ENCODE data around the gene GATD1. TPM values are rescaled to one million over a fixed set of nuclear protein-coding genes. Genes with fewer than 3 reads are reported as not detected.

Gene GATD1
- total and polyA plus RNA-seq, 2 experiments from 2014 or later, result 39.3 to 51.0 TPM

DNA sequence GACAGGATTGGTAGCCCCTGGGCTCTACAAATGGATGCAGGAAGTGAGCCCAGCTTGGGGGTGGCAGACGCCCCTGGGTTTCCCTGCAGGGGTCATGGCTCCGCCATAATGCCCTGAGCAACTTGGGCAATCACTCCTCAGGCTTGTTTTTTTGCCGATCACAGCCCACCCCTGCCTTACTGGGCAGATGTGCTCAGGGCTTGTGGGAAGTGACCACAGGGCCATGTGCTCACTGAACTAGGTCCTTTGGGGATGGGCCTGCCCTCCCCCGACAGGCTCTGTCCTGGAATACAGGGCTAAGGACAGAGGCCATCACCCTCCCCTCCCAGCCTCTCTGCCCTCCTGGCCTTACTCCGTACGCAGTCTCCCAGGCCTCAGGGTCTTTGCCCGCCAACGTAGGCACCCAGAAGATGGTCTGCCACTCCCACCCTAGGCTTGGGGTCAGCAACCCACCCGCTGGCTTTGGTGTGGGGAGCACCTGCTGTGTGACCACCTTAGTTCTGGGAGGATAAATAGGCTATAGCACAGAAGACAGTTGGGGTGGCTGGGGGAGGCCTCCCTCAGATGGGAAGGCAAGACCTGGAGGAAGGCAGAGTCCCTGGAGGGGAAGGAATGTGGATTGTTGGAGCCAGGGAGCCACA, 36.3 kb upstream of the GATD1 start:
- Histone ChIP-seq H3F3A (replicated peaks; ENCODE audit: low read depth) (peaks cover 47% of the 10 kb centered on the region), H3K4me2 (no peak overlapping the region), H2AFZ (no peak overlapping the region), H3K27ac (ENCODE audit: low read depth) (peak overlapping the region; percentile 94), H3K27me3 (ENCODE audit: insufficient read depth) (no peaks in the 10 kb centered on the region), H3K4me3 (no peak overlapping the region), H3K79me2 (replicated peaks; ENCODE audit: insufficient read depth) (peaks cover 25% of the 10 kb centered on the region), H3K36me3 (ENCODE audit: insufficient read depth) (peaks cover 22% of the 10 kb centered on the region), H4K20me1 (replicated peaks; ENCODE audit: insufficient read depth) (peaks cover 20% of the 10 kb centered on the region), H3K9me2 (ENCODE audit: insufficient read depth) (no peaks in the 10 kb centered on the region), H3K4me1 (ENCODE audit: insufficient read depth) (peaks cover 17% of the 10 kb centered on the region)
- DNase-seq (ENCODE audit: low spot score) (no peak), ATAC-seq (no peak; the same call in 2 of the 3 replicates)
- Mint-ChIP-seq H3K36me3 (ENCODE audit: low read depth) (peaks cover 46% of the 10 kb centered on the region), H3K4me1 (peaks cover 22% of the 10 kb centered on the region), H3K27me3 (ENCODE audit: insufficient read depth, low read depth, poor library complexity) (peaks cover 34% of the 10 kb centered on the region), H3K9me3 (peaks cover 5% of the 10 kb centered on the region; the same call in 1 of the 3 replicates), H3K27ac (peak overlapping the region; percentile 85; the same call in 1 of the 2 replicates), H3K4me3 (no peak overlapping the region)
- TF ChIP-seq, protein P1, sequence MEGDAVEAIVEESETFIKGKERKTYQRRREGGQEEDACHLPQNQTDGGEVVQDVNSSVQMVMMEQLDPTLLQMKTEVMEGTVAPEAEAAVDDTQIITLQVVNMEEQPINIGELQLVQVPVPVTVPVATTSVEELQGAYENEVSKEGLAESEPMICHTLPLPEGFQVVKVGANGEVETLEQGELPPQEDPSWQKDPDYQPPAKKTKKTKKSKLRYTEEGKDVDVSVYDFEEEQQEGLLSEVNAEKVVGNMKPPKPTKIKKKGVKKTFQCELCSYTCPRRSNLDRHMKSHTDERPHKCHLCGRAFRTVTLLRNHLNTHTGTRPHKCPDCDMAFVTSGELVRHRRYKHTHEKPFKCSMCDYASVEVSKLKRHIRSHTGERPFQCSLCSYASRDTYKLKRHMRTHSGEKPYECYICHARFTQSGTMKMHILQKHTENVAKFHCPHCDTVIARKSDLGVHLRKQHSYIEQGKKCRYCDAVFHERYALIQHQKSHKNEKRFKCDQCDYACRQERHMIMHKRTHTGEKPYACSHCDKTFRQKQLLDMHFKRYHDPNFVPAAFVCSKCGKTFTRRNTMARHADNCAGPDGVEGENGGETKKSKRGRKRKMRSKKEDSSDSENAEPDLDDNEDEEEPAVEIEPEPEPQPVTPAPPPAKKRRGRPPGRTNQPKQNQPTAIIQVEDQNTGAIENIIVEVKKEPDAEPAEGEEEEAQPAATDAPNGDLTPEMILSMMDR (conservative IDR thresholded peaks at IDR 0.05; ENCODE audit: low read depth in 2 of 2), result no peak
- TF ChIP-seq POLR2AphosphoS5 (IDR thresholded peaks at IDR 0.05; ENCODE audit: low read depth), result no peak; the same call in none of the 2 replicates
- no peak for TF ChIP-seq EZH2phosphoT487 (IDR thresholded peaks at IDR 0.05; ENCODE audit: unreplicated experiment)
- no peak for TF ChIP-seq STAT1 (IDR thresholded peaks at IDR 0.05; ENCODE audit: unreplicated experiment)
- TF ChIP-seq ZNF114 (CRISPR knock-in tag; IDR thresholded peaks at IDR 0.05), result no peak
- TF ChIP-seq CREB1 (CRISPR knock-in tag; IDR thresholded peaks at IDR 0.05; ENCODE audit: low read depth), result no peak
- no peak for TF ChIP-seq EZH2 (IDR thresholded peaks at IDR 0.05; ENCODE audit: low read depth, unreplicated experiment)
- TF ChIP-seq JUNB (IDR thresholded peaks at IDR 0.05; ENCODE audit: unreplicated experiment), result no peak
- TF ChIP-seq, protein P2, sequence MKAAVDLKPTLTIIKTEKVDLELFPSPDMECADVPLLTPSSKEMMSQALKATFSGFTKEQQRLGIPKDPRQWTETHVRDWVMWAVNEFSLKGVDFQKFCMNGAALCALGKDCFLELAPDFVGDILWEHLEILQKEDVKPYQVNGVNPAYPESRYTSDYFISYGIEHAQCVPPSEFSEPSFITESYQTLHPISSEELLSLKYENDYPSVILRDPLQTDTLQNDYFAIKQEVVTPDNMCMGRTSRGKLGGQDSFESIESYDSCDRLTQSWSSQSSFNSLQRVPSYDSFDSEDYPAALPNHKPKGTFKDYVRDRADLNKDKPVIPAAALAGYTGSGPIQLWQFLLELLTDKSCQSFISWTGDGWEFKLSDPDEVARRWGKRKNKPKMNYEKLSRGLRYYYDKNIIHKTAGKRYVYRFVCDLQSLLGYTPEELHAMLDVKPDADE (IDR thresholded peaks at IDR 0.05), result no peak
- TF ChIP-seq ZNF331 (CRISPR knock-in tag; IDR thresholded peaks at IDR 0.05; ENCODE audit: low read depth), result no peak
- TF ChIP-seq, protein P3, sequence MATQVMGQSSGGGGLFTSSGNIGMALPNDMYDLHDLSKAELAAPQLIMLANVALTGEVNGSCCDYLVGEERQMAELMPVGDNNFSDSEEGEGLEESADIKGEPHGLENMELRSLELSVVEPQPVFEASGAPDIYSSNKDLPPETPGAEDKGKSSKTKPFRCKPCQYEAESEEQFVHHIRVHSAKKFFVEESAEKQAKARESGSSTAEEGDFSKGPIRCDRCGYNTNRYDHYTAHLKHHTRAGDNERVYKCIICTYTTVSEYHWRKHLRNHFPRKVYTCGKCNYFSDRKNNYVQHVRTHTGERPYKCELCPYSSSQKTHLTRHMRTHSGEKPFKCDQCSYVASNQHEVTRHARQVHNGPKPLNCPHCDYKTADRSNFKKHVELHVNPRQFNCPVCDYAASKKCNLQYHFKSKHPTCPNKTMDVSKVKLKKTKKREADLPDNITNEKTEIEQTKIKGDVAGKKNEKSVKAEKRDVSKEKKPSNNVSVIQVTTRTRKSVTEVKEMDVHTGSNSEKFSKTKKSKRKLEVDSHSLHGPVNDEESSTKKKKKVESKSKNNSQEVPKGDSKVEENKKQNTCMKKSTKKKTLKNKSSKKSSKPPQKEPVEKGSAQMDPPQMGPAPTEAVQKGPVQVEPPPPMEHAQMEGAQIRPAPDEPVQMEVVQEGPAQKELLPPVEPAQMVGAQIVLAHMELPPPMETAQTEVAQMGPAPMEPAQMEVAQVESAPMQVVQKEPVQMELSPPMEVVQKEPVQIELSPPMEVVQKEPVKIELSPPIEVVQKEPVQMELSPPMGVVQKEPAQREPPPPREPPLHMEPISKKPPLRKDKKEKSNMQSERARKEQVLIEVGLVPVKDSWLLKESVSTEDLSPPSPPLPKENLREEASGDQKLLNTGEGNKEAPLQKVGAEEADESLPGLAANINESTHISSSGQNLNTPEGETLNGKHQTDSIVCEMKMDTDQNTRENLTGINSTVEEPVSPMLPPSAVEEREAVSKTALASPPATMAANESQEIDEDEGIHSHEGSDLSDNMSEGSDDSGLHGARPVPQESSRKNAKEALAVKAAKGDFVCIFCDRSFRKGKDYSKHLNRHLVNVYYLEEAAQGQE (IDR thresholded peaks at IDR 0.05; ENCODE audit: unreplicated experiment), result no peak
- TF ChIP-seq, protein P4, sequence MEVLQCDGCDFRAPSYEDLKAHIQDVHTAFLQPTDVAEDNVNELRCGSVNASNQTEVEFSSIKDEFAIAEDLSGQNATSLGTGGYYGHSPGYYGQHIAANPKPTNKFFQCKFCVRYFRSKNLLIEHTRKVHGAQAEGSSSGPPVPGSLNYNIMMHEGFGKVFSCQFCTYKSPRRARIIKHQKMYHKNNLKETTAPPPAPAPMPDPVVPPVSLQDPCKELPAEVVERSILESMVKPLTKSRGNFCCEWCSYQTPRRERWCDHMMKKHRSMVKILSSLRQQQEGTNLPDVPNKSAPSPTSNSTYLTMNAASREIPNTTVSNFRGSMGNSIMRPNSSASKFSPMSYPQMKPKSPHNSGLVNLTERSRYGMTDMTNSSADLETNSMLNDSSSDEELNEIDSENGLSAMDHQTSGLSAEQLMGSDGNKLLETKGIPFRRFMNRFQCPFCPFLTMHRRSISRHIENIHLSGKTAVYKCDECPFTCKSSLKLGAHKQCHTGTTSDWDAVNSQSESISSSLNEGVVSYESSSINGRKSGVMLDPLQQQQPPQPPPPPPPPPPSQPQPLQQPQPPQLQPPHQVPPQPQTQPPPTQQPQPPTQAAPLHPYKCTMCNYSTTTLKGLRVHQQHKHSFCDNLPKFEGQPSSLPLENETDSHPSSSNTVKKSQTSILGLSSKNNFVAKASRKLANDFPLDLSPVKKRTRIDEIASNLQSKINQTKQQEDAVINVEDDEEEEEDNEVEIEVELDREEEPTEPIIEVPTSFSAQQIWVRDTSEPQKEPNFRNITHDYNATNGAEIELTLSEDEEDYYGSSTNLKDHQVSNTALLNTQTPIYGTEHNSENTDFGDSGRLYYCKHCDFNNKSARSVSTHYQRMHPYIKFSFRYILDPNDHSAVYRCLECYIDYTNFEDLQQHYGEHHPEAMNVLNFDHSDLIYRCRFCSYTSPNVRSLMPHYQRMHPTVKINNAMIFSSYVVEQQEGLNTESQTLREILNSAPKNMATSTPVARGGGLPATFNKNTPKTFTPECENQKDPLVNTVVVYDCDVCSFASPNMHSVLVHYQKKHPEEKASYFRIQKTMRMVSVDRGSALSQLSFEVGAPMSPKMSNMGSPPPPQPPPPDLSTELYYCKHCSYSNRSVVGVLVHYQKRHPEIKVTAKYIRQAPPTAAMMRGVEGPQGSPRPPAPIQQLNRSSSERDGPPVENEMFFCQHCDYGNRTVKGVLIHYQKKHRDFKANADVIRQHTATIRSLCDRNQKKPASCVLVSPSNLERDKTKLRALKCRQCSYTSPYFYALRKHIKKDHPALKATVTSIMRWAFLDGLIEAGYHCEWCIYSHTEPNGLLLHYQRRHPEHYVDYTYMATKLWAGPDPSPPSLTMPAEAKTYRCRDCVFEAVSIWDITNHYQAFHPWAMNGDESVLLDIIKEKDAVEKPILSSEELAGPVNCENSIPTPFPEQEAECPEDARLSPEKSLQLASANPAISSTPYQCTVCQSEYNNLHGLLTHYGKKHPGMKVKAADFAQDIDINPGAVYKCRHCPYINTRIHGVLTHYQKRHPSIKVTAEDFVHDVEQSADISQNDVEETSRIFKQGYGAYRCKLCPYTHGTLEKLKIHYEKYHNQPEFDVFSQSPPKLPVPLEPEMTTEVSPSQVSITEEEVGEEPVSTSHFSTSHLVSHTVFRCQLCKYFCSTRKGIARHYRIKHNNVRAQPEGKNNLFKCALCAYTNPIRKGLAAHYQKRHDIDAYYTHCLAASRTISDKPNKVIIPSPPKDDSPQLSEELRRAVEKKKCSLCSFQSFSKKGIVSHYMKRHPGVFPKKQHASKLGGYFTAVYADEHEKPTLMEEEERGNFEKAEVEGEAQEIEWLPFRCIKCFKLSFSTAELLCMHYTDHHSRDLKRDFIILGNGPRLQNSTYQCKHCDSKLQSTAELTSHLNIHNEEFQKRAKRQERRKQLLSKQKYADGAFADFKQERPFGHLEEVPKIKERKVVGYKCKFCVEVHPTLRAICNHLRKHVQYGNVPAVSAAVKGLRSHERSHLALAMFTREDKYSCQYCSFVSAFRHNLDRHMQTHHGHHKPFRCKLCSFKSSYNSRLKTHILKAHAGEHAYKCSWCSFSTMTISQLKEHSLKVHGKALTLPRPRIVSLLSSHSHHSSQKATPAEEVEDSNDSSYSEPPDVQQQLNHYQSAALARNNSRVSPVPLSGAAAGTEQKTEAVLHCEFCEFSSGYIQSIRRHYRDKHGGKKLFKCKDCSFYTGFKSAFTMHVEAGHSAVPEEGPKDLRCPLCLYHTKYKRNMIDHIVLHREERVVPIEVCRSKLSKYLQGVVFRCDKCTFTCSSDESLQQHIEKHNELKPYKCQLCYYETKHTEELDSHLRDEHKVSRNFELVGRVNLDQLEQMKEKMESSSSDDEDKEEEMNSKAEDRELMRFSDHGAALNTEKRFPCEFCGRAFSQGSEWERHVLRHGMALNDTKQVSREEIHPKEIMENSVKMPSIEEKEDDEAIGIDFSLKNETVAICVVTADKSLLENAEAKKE (CRISPR knock-in tag; IDR thresholded peaks at IDR 0.05), result no peak

Measured in GM23338 (cell line).